K562 (cell line): ENCODE measurements around the gene NCOR2. TPM values are rescaled to one million over a fixed set of nuclear protein-coding genes. Genes with fewer than 3 reads are reported as not detected.

Experiments
- ETV5 ChIP-seq: sonication (generic); formaldehyde crosslinking; IDR thresholded peaks from 2 replicates; pipeline ENCODE4 v1.4.0; 2020; ENCODE audit warnings: low read depth, mild to moderate bottlenecking, missing genetic modification reagents
- FIP1L1 ChIP-seq: fragments of 200-400 bp; formaldehyde crosslinking; IDR thresholded peaks from 2 replicates; pipeline ENCODE4 v1.6.1; 2018; ENCODE audit warnings: mild to moderate bottlenecking, low read depth, low read length; ENCODE audit not compliant: poor library complexity, severe bottlenecking
- PYGO2 ChIP-seq: fragments of 450-650 bp; IDR thresholded peaks from 2 replicates; pipeline ENCODE4 v1.6.1; 2016; ENCODE audit warnings: mild to moderate bottlenecking, missing genetic modification characterization, moderate library complexity, missing compliant biosample characterization
- RCOR1 ChIP-seq, 2 experiments: IDR thresholded peaks; 2 replicates each; pipeline ENCODE4 v1.6.1; 2012; ENCODE audit warnings: low read depth in 2 of 2, low read length in 2 of 2, borderline replicate concordance in 1 of 2, improper control_type of control experiment in 1 of 2
- SMARCE1 ChIP-seq: fragments of 450-650 bp; IDR thresholded peaks from 2 replicates; pipeline ENCODE4 v1.7.1; 2016; ENCODE audit warnings: mild to moderate bottlenecking
- polyA plus RNA-seq, 8 experiments: library from polyadenylated mRNA; depleted of rRNA in 4 of 8; stranded (reverse) in 5 of 8; unstranded in 3 of 8; fragments of >200 nt; fragmentation: Nextera tagmentation in 2 of 8; fragmentation: Illumina TruSeq in 1 of 8; extraction: Ambion mirVana in 2 of 8; extraction: Trizol in 1 of 8; gene quantifications; 2 replicates each; pipeline versions ENCODE4 v1.2.1 to v1.2.3, GENCODE V29; 2011 to 2014; ENCODE audit warnings: inconsistent platforms in 1 of 8, missing spikeins in 1 of 8
- total RNA-seq, 7 experiments: library from RNA; depleted of rRNA in 6 of 7; stranded (reverse); fragments of >200 nt in 6 of 7; fragmentation: Illumina TruSeq in 2 of 7; extraction: Trizol in 2 of 7; gene quantifications; 2 replicates each; pipeline versions ENCODE4 v1.2.1 to v1.2.3, GENCODE V29; 2011 to 2021; ENCODE audit warnings: low replicate concordance in 1 of 7
- TF ChIP-seq, protein P1 (sequence below): fragments of 450-650 bp; IDR thresholded peaks from 2 replicates; pipeline ENCODE4 v1.6.1; 2016; ENCODE audit warnings: mild to moderate bottlenecking, moderate library complexity
- TF ChIP-seq, protein P2 (sequence below): sonication (generic); formaldehyde crosslinking; IDR thresholded peaks from 2 replicates; pipeline ENCODE4 v1.8.1; 2023; ENCODE audit warnings: mild to moderate bottlenecking, missing genetic modification reagents
- TF ChIP-seq, protein P3 (sequence below): sonication (generic); formaldehyde crosslinking; IDR thresholded peaks from 2 replicates; pipeline ENCODE4 v1.8.0; 2022; ENCODE audit warnings: mild to moderate bottlenecking, missing genetic modification reagents

The NCOR2 gene
- total and polyA plus RNA-seq, 9 of the 15 experiments (the other 6 are each of a cell fraction or from before 2014, with no cell fraction given): 0.18 to 126 (median 8.4) TPM

DNA sequence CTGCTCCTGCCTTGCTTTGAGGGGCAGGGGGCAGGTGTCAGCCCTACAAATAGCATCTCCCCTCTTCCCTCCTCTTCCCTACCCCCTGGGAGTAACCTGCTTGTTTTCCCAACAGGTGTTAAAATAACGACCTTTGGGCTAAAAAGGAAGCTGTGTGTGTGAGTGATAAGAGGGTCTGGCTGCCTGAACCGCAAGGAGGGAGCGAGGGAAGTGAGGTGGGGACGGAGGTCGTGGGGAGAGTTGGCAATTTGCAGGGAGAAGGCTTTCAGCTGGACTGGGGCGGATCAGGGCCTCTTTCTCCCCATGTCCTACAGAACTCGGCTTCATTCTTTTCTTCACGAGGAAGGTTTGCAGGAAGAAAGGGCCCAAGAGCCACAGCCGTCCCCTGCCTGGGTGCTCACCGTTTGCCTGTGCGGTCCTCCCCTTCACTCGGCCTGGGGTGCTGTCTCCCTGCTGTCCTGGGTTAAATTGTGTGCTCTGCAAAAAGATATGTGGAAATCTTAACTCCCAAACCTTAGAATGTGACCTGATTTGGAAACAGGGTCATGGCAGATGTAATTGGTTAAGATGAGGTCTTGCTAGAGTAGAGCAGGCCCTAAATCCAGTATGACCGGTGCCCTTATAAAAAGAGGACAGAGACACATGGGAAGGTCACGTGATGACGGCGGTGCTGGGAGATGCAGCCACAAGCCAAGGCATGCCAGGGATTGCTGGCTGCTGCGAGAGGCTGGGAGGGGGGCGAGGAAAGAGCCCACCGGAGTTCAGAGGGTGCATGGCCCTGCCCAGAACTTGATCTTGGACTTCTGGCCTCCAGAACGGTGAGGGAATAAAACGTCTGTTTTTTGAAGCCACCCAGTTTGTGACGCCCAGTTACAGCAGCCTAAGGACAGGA, 38.7 kb upstream of the NCOR2 start (continued):
- TF ChIP-seq, protein P1, sequence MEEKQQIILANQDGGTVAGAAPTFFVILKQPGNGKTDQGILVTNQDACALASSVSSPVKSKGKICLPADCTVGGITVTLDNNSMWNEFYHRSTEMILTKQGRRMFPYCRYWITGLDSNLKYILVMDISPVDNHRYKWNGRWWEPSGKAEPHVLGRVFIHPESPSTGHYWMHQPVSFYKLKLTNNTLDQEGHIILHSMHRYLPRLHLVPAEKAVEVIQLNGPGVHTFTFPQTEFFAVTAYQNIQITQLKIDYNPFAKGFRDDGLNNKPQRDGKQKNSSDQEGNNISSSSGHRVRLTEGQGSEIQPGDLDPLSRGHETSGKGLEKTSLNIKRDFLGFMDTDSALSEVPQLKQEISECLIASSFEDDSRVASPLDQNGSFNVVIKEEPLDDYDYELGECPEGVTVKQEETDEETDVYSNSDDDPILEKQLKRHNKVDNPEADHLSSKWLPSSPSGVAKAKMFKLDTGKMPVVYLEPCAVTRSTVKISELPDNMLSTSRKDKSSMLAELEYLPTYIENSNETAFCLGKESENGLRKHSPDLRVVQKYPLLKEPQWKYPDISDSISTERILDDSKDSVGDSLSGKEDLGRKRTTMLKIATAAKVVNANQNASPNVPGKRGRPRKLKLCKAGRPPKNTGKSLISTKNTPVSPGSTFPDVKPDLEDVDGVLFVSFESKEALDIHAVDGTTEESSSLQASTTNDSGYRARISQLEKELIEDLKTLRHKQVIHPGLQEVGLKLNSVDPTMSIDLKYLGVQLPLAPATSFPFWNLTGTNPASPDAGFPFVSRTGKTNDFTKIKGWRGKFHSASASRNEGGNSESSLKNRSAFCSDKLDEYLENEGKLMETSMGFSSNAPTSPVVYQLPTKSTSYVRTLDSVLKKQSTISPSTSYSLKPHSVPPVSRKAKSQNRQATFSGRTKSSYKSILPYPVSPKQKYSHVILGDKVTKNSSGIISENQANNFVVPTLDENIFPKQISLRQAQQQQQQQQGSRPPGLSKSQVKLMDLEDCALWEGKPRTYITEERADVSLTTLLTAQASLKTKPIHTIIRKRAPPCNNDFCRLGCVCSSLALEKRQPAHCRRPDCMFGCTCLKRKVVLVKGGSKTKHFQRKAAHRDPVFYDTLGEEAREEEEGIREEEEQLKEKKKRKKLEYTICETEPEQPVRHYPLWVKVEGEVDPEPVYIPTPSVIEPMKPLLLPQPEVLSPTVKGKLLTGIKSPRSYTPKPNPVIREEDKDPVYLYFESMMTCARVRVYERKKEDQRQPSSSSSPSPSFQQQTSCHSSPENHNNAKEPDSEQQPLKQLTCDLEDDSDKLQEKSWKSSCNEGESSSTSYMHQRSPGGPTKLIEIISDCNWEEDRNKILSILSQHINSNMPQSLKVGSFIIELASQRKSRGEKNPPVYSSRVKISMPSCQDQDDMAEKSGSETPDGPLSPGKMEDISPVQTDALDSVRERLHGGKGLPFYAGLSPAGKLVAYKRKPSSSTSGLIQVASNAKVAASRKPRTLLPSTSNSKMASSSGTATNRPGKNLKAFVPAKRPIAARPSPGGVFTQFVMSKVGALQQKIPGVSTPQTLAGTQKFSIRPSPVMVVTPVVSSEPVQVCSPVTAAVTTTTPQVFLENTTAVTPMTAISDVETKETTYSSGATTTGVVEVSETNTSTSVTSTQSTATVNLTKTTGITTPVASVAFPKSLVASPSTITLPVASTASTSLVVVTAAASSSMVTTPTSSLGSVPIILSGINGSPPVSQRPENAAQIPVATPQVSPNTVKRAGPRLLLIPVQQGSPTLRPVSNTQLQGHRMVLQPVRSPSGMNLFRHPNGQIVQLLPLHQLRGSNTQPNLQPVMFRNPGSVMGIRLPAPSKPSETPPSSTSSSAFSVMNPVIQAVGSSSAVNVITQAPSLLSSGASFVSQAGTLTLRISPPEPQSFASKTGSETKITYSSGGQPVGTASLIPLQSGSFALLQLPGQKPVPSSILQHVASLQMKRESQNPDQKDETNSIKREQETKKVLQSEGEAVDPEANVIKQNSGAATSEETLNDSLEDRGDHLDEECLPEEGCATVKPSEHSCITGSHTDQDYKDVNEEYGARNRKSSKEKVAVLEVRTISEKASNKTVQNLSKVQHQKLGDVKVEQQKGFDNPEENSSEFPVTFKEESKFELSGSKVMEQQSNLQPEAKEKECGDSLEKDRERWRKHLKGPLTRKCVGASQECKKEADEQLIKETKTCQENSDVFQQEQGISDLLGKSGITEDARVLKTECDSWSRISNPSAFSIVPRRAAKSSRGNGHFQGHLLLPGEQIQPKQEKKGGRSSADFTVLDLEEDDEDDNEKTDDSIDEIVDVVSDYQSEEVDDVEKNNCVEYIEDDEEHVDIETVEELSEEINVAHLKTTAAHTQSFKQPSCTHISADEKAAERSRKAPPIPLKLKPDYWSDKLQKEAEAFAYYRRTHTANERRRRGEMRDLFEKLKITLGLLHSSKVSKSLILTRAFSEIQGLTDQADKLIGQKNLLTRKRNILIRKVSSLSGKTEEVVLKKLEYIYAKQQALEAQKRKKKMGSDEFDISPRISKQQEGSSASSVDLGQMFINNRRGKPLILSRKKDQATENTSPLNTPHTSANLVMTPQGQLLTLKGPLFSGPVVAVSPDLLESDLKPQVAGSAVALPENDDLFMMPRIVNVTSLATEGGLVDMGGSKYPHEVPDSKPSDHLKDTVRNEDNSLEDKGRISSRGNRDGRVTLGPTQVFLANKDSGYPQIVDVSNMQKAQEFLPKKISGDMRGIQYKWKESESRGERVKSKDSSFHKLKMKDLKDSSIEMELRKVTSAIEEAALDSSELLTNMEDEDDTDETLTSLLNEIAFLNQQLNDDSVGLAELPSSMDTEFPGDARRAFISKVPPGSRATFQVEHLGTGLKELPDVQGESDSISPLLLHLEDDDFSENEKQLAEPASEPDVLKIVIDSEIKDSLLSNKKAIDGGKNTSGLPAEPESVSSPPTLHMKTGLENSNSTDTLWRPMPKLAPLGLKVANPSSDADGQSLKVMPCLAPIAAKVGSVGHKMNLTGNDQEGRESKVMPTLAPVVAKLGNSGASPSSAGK: 0 out of 2 replicates have a peak, but pooled peaks have one; percentile 19
- TF ChIP-seq PYGO2 (tag) (no peak), SMARCE1 (0 out of 2 replicates have a peak, but pooled peaks have one; percentile 37), RCOR1 (IDR thresholded peaks at IDR 0.05; ENCODE audit: borderline replicate concordance in 1 of 2, low read depth in 2 of 2, low read length in 2 of 2) (no peak), ETV5 (peak; percentile 46), FIP1L1 (no peak)
- TF ChIP-seq, protein P2, sequence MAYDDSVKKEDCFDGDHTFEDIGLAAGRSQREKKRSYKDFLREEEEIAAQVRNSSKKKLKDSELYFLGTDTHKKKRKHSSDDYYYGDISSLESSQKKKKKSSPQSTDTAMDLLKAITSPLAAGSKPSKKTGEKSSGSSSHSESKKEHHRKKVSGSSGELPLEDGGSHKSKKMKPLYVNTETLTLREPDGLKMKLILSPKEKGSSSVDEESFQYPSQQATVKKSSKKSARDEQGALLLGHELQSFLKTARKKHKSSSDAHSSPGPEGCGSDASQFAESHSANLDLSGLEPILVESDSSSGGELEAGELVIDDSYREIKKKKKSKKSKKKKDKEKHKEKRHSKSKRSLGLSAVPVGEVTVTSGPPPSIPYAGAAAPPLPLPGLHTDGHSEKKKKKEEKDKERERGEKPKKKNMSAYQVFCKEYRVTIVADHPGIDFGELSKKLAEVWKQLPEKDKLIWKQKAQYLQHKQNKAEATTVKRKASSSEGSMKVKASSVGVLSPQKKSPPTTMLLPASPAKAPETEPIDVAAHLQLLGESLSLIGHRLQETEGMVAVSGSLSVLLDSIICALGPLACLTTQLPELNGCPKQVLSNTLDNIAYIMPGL (CRISPR knock-in tag): no peak
- TF ChIP-seq, protein P3, sequence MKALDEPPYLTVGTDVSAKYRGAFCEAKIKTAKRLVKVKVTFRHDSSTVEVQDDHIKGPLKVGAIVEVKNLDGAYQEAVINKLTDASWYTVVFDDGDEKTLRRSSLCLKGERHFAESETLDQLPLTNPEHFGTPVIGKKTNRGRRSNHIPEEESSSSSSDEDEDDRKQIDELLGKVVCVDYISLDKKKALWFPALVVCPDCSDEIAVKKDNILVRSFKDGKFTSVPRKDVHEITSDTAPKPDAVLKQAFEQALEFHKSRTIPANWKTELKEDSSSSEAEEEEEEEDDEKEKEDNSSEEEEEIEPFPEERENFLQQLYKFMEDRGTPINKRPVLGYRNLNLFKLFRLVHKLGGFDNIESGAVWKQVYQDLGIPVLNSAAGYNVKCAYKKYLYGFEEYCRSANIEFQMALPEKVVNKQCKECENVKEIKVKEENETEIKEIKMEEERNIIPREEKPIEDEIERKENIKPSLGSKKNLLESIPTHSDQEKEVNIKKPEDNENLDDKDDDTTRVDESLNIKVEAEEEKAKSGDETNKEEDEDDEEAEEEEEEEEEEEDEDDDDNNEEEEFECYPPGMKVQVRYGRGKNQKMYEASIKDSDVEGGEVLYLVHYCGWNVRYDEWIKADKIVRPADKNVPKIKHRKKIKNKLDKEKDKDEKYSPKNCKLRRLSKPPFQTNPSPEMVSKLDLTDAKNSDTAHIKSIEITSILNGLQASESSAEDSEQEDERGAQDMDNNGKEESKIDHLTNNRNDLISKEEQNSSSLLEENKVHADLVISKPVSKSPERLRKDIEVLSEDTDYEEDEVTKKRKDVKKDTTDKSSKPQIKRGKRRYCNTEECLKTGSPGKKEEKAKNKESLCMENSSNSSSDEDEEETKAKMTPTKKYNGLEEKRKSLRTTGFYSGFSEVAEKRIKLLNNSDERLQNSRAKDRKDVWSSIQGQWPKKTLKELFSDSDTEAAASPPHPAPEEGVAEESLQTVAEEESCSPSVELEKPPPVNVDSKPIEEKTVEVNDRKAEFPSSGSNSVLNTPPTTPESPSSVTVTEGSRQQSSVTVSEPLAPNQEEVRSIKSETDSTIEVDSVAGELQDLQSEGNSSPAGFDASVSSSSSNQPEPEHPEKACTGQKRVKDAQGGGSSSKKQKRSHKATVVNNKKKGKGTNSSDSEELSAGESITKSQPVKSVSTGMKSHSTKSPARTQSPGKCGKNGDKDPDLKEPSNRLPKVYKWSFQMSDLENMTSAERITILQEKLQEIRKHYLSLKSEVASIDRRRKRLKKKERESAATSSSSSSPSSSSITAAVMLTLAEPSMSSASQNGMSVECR: no peak
